Gastrocnemius medialis (tissue), 4 donors: Measurements from ENCODE around the gene NT5E.

ENCODE experiments used
- POLR2A ChIP-seq, 2 donors: fragments of 450-650 bp; IDR thresholded peaks; one replicate each; pipeline ENCODE4 v1.6.1; 2017; ENCODE audit warnings: antibody characterized with exemption in 2 of 2, mild to moderate bottlenecking in 2 of 2, moderate library complexity in 2 of 2
- TF ChIP-seq, protein P1 (sequence below), 5 experiments: fragments of 450-650 bp in 3 of 5; fragments of 200-600 bp in 2 of 5; sonication (generic) in 2 of 5; IDR thresholded peaks in 4 of 5; conservative IDR thresholded peaks in 1 of 5; 1 replicate in 4 of 5; 2 replicates in 1 of 5; pipeline ENCODE4 v1.5.1; 2016 to 2019; ENCODE audit warnings: antibody characterized with exemption in 5 of 5, mild to moderate bottlenecking in 3 of 5, moderate library complexity in 3 of 5

DNA sequence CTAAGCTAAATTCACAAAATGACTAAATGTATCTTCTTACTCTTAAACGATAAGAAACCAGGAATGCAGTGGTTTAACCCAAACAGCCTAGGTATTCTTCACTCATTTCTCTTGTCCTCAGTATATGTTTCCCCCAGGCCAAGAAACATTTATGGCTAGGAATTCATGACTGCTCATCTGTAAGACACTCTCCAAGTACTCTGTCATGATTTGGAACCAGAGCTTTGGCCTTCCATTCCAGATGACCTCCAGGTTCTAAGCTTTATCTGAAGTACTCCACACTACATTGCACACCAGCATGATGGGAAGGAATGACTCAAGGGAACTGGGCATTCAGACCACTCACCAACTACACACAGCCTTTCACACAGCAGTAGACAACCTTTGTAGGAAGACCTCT, 29.3 kb downstream of the NT5E start:
- TF ChIP-seq, protein P1, sequence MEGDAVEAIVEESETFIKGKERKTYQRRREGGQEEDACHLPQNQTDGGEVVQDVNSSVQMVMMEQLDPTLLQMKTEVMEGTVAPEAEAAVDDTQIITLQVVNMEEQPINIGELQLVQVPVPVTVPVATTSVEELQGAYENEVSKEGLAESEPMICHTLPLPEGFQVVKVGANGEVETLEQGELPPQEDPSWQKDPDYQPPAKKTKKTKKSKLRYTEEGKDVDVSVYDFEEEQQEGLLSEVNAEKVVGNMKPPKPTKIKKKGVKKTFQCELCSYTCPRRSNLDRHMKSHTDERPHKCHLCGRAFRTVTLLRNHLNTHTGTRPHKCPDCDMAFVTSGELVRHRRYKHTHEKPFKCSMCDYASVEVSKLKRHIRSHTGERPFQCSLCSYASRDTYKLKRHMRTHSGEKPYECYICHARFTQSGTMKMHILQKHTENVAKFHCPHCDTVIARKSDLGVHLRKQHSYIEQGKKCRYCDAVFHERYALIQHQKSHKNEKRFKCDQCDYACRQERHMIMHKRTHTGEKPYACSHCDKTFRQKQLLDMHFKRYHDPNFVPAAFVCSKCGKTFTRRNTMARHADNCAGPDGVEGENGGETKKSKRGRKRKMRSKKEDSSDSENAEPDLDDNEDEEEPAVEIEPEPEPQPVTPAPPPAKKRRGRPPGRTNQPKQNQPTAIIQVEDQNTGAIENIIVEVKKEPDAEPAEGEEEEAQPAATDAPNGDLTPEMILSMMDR (IDR thresholded peaks at IDR 0.05 in 4 of 5, conservative IDR thresholded peaks at IDR 0.05 in 1 of 5) = no peak
- no peak for TF ChIP-seq POLR2A (IDR thresholded peaks at IDR 0.05)
